Liver (tissue), 9 donors: ENCODE measurements around the gene CCNH. TPM values are rescaled to one million over a fixed set of nuclear protein-coding genes. Genes with fewer than 3 reads are reported as not detected.

Source experiments
- DNase-seq: peaks from one replicate; pipeline ENCODE4 v3.0.0-alpha.2; 2017; ENCODE audit warnings: low spot score
- H3K27ac ChIP-seq, 2 donors: one replicate each; pipeline ENCODE4 v1.7.0; 2013; ENCODE audit warnings: inconsistent platforms in 2 of 2, low read length in 2 of 2, control low read depth in 1 of 2, low read depth in 1 of 2, mild to moderate bottlenecking in 1 of 2
- H3K27me3 ChIP-seq, 4 donors: one replicate each; pipeline versions ENCODE4 v1.6.1 to v1.7.0; 2013; ENCODE audit warnings: low read length in 3 of 4, inconsistent platforms in 1 of 4, mild to moderate bottlenecking in 1 of 4, moderate library complexity in 1 of 4; ENCODE audit not compliant: control insufficient read depth in 4 of 4, insufficient read depth in 4 of 4
- H3K36me3 ChIP-seq, 4 donors: one replicate each; pipeline versions ENCODE4 v1.6.1 to v1.7.0; 2013; ENCODE audit warnings: low read length in 3 of 4, mild to moderate bottlenecking in 3 of 4, low read depth in 1 of 4, moderate library complexity in 1 of 4; ENCODE audit not compliant: control insufficient read depth in 4 of 4, insufficient read depth in 3 of 4
- H3K4me1 ChIP-seq, 4 donors: one replicate each; pipeline versions ENCODE4 v1.6.1 to v1.7.0; 2013; ENCODE audit warnings: low read length in 3 of 4, mild to moderate bottlenecking in 3 of 4, moderate library complexity in 1 of 4; ENCODE audit not compliant: control insufficient read depth in 4 of 4, insufficient read depth in 4 of 4
- H3K4me3 ChIP-seq, 3 donors: one replicate each; pipeline versions ENCODE4 v1.6.1 to v1.7.0; 2013; ENCODE audit warnings: low read length in 3 of 3, control low read depth in 1 of 3, low read depth in 1 of 3, mild to moderate bottlenecking in 1 of 3
- H3K9ac ChIP-seq, 2 donors: one replicate each; pipeline ENCODE4 v1.7.0; 2013; ENCODE audit warnings: low read length in 2 of 2, mild to moderate bottlenecking in 2 of 2, moderate library complexity in 2 of 2, control low read depth in 1 of 2, low read depth in 1 of 2
- H3K9me3 ChIP-seq, 4 donors: one replicate each; pipeline versions ENCODE4 v1.6.1 to v1.7.0; 2013; ENCODE audit warnings: low read length in 3 of 4; ENCODE audit not compliant: control insufficient read depth in 4 of 4
- EGR1 ChIP-seq, 2 donors: IDR thresholded peaks; 2 replicates each; pipeline ENCODE4 v1.6.1; 2016 to 2018; ENCODE audit warnings: antibody characterized with exemption in 2 of 2, low read depth in 2 of 2
- GABPA ChIP-seq, 2 donors: IDR thresholded peaks in 1 of 2; conservative IDR thresholded peaks in 1 of 2; 2 replicates each; pipeline ENCODE4 v1.6.1; 2016; ENCODE audit warnings: antibody characterized with exemption in 2 of 2, mild to moderate bottlenecking in 1 of 2, moderate library complexity in 1 of 2
- HNF4A ChIP-seq, 2 donors: conservative IDR thresholded peaks; 2 replicates each; pipeline ENCODE4 v1.6.1; 2016; ENCODE audit warnings: antibody characterized with exemption in 2 of 2, mild to moderate bottlenecking in 2 of 2
- NR2F2 ChIP-seq: IDR thresholded peaks from 2 replicates; pipeline ENCODE4 v1.6.1; 2016; ENCODE audit warnings: antibody characterized with exemption
- RAD21 ChIP-seq, 2 donors: IDR thresholded peaks; 2 replicates each; pipeline ENCODE4 v1.6.1; 2016; ENCODE audit warnings: antibody characterized with exemption in 2 of 2, mild to moderate bottlenecking in 2 of 2
- SP1 ChIP-seq: IDR thresholded peaks from 2 replicates; pipeline ENCODE4 v1.6.1; 2018; ENCODE audit warnings: antibody characterized with exemption, mild to moderate bottlenecking
- YY1 ChIP-seq: IDR thresholded peaks from 2 replicates; pipeline ENCODE4 v1.6.1; 2016; ENCODE audit warnings: antibody characterized with exemption, mild to moderate bottlenecking
- WGBS: extraction: QIAGEN DNeasy Blood & Tissue Kit; methylation state at CpG from one replicate; pipeline ENCODE4 v1.1.7; 2013; 5-methylcytosine and 5-hydroxymethylcytosine counted together
- polyA plus RNA-seq, 2 donors: library from polyadenylated mRNA; stranded (reverse) in 1 of 2; unstranded in 1 of 2; fragments of 200-250 nt in 1 of 2; fragments of >200 nt in 1 of 2; fragmentation: Nextera tagmentation in 1 of 2; extraction: Ambion mirVana in 1 of 2; gene quantifications; one replicate each; pipeline versions ENCODE4 v1.2.1 to v1.2.3, GENCODE V29; 2013 to 2015
- total RNA-seq, 2 donors: library from RNA; depleted of rRNA; stranded (reverse); fragments of >200 nt; gene quantifications; one replicate each; pipeline ENCODE4 v1.2.3, GENCODE V29; 2014
- TF ChIP-seq, protein P1 (sequence below): IDR thresholded peaks from 2 replicates; pipeline ENCODE4 v1.6.1; 2016; ENCODE audit warnings: antibody characterized with exemption, mild to moderate bottlenecking
- TF ChIP-seq, protein P2 (sequence below): IDR thresholded peaks from 2 replicates; pipeline ENCODE4 v1.6.1; 2016; ENCODE audit warnings: antibody characterized with exemption
- TF ChIP-seq, protein P3 (sequence below): IDR thresholded peaks from 2 replicates; pipeline ENCODE4 v1.6.1; 2016; ENCODE audit warnings: antibody characterized with exemption
- TF ChIP-seq, protein P4 (sequence below): IDR thresholded peaks from 2 replicates; pipeline ENCODE4 v1.6.1; 2016; ENCODE audit warnings: antibody characterized with exemption
- donor health status: healthy.
- donor health status: healthy.
- donor health status: healthy.
- donor health status: healthy.
- donor health status: healthy.

The CCNH gene
- total and polyA plus RNA-seq, 4 donors, result 21.9 to 56.6 (median 33.3) TPM

DNA sequence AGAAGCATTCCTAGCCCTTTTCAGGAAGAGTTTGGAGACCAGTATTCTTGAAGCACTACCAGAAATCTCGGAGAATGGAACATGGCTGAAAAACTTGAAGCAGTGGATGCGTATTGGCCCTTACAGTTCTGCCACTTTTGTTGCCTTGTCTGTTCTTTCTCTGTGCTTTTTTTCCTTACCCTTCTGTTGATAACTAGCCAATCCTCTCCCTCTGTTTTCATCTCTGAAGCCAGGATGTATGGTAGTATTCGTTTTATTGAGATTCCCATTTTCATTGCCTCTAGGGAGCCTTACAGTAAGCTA lies 564 bp upstream of the CCNH start:
- H3K4me3 ChIP-seq, result peak overlapping the region; percentile 17 to 74 (median 67)
- H3K9me3 ChIP-seq, result no peaks in the 10 kb centered on the region
- 73% methylated on average over 3 of the region's 3 CpGs for WGBS
- H3K27me3 ChIP-seq, result no peaks in the 10 kb centered on the region
- peak overlapping the region; percentile 67 to 94 for H3K9ac ChIP-seq
- peaks cover 0 to 16% (median 13%) of the 10 kb centered on the region in 4 donors for H3K36me3 ChIP-seq
- no peak for DNase-seq
- peak overlapping the region; percentile 97 to 98 for H3K27ac ChIP-seq
- TF ChIP-seq HNF4A (conservative IDR thresholded peaks at IDR 0.05), result no peak
- TF ChIP-seq, protein P1, sequence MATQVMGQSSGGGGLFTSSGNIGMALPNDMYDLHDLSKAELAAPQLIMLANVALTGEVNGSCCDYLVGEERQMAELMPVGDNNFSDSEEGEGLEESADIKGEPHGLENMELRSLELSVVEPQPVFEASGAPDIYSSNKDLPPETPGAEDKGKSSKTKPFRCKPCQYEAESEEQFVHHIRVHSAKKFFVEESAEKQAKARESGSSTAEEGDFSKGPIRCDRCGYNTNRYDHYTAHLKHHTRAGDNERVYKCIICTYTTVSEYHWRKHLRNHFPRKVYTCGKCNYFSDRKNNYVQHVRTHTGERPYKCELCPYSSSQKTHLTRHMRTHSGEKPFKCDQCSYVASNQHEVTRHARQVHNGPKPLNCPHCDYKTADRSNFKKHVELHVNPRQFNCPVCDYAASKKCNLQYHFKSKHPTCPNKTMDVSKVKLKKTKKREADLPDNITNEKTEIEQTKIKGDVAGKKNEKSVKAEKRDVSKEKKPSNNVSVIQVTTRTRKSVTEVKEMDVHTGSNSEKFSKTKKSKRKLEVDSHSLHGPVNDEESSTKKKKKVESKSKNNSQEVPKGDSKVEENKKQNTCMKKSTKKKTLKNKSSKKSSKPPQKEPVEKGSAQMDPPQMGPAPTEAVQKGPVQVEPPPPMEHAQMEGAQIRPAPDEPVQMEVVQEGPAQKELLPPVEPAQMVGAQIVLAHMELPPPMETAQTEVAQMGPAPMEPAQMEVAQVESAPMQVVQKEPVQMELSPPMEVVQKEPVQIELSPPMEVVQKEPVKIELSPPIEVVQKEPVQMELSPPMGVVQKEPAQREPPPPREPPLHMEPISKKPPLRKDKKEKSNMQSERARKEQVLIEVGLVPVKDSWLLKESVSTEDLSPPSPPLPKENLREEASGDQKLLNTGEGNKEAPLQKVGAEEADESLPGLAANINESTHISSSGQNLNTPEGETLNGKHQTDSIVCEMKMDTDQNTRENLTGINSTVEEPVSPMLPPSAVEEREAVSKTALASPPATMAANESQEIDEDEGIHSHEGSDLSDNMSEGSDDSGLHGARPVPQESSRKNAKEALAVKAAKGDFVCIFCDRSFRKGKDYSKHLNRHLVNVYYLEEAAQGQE, result no peak
- TF ChIP-seq YY1, result no peak
- TF ChIP-seq, protein P2, sequence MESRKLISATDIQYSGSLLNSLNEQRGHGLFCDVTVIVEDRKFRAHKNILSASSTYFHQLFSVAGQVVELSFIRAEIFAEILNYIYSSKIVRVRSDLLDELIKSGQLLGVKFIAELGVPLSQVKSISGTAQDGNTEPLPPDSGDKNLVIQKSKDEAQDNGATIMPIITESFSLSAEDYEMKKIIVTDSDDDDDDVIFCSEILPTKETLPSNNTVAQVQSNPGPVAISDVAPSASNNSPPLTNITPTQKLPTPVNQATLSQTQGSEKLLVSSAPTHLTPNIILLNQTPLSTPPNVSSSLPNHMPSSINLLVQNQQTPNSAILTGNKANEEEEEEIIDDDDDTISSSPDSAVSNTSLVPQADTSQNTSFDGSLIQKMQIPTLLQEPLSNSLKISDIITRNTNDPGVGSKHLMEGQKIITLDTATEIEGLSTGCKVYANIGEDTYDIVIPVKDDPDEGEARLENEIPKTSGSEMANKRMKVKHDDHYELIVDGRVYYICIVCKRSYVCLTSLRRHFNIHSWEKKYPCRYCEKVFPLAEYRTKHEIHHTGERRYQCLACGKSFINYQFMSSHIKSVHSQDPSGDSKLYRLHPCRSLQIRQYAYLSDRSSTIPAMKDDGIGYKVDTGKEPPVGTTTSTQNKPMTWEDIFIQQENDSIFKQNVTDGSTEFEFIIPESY, result no peak
- TF ChIP-seq SP1, result no peak
- TF ChIP-seq NR2F2, result no peak
- H3K4me1 ChIP-seq, result peaks cover 0 to 17% (median 8%) of the 10 kb centered on the region in 4 donors

DNA sequence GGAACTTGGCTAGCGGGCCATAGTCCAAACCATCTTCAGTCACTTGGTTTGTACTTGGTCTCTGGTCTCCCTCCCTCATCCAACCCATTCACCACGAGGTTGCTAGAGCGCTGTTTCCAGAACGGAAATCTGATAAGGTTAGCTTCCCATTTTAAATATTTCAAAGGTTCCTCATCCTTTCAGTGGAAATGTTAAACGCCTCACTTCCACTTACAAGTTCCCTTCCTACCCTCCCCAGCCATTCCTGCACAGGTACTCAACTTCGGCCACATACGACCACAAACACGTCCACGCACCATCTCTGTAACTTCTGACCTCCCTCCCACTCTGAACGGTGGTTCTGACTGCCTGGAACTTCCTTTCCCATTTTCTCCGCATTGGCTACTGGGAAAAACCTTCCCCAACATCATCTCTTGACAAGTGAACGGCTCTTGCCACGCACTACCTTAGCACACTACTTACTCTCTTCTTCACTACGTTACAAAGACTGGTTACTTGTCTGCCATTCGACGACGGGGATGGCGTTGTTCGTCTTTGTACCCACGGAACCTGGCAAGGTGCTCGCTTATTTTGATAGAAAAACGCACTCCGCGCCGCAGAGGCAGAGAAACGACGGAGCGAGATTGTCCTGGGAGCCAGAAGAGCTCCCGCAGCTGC lies 629 bp downstream of the CCNH start:
- under 1% methylated on average over 29 of the region's 29 CpGs for WGBS
- peak in 1 of 2 donors; percentile 36 for TF ChIP-seq HNF4A (conservative IDR thresholded peaks at IDR 0.05)
- TF ChIP-seq SP1, result no peak
- peak in 1 of 2 donors; percentile 47 for TF ChIP-seq EGR1 (IDR thresholded peaks at IDR 0.05; ENCODE audit: low read depth in 2 of 2)
- TF ChIP-seq, protein P3, sequence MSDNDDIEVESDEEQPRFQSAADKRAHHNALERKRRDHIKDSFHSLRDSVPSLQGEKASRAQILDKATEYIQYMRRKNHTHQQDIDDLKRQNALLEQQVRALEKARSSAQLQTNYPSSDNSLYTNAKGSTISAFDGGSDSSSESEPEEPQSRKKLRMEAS, result peak; percentile 39
- no peak for TF ChIP-seq GABPA (IDR thresholded peaks at IDR 0.05 in 1 of 2, conservative IDR thresholded peaks at IDR 0.05 in 1 of 2)
- Histone ChIP-seq H3K9ac (peak overlapping the region; percentile 91 to 94), H3K27me3 (no peaks in the 10 kb centered on the region), H3K4me1 (peaks cover 0 to 17% (median 8%) of the 10 kb centered on the region in 4 donors), H3K27ac (peak overlapping the region; percentile 97 to 98), H3K9me3 (no peaks in the 10 kb centered on the region), H3K4me3 (peak overlapping the region; percentile 67 to 99 (median 69)), H3K36me3 (peaks cover 2 to 27% (median 22%) of the 10 kb centered on the region in 4 donors)
- DNase-seq, result no peak

DNA sequence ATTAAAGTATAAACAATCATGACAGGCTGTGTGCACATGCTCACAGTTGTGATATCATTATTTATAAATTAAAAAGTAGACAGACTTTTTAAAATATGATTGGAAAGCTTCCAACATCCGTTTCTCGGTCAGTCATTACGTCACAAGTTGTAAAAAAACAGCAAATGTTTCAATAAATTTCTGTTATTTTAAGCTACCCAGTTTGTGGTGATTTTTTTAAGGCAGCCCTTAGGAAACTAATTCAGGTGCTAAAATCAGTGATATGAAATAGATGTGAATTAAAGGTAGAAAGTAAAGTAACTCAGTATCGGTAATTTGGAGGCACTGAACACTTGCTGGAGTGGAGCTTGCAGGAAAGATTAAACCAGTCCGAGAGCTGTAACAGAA lies 1.2 kb downstream of the CCNH start:
- 7% methylated on average over 5 of the region's 5 CpGs for WGBS
- Histone ChIP-seq H3K9ac (peak overlapping the region; percentile 91 to 94), H3K4me1 (peaks cover 0 to 17% (median 8%) of the 10 kb centered on the region in 4 donors), H3K27ac (peak overlapping the region; percentile 97 to 98), H3K9me3 (no peaks in the 10 kb centered on the region), H3K4me3 (peak overlapping the region; percentile 67 to 99 (median 69)), H3K27me3 (no peaks in the 10 kb centered on the region), H3K36me3 (peaks cover 2 to 31% (median 27%) of the 10 kb centered on the region in 4 donors)
- TF ChIP-seq, protein P1, result no peak
- no peak for TF ChIP-seq SP1
- no peak for TF ChIP-seq RAD21 (IDR thresholded peaks at IDR 0.05)
- TF ChIP-seq, protein P4, sequence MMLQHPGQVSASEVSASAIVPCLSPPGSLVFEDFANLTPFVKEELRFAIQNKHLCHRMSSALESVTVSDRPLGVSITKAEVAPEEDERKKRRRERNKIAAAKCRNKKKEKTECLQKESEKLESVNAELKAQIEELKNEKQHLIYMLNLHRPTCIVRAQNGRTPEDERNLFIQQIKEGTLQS, result no peak
- DNase-seq, result no peak
